NCI-H1436 (cell line): ENCODE results near the gene ARHGAP20.
A peak's percentile ranks its signal among the peaks of the same experiment; 100 is the strongest.

Experiments used
- DNase-seq: peaks from one replicate; lab custom pipeline; 2025; lab: John Stamatoyannopoulos, UW

ARHGAP20 gene

DNA sequence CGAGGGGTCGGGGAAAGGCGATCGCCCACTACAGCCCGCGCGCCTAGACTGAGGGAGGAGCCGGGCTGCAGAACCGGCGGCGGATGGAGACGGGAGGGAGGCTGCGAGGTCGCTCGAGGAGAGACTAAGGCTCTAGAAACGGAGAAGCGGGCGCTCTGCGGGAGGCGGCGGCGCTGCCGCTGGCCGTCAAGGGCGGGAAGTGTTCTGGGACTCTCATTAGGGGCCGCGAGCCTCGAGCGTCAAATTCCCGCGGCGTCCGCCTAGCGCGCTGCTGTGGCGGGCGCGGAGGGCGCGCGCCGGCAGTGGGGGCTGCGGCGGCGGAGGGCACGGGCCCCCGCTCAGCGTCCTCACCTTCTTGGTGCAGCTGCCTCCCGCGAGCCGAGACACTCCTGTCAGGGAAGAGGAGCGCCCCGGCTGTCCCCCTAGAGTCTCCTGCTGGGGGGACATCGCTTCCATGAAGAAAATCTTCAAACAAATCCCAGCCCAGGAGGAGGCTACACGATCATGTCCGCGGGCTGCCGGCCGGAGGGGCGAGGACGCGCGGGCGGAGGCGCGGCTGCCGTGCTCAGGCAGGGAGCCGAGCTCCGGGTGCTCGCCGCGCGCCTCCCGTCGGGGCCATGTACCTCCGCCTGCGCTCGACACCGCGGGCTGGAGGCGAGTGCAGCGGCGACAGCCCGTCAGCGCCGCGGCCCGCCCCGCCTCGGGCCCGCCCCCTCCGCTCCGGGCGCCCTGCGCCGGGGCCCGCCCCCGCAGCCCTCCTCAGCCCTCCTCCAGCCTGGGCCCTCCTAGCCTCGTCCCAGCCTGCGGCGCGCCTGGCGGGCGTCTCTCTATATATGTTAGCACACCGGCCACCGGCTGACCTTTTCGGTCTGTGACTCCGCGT, at the start of gene ARHGAP20:
Gene ARHGAP20, minus strand, starts transcription at position 662 of the 883 bp plus-strand sequence. Its CDS starts 206 bp downstream, at position 456.
- DNase-seq: peak; percentile 48

DNA sequence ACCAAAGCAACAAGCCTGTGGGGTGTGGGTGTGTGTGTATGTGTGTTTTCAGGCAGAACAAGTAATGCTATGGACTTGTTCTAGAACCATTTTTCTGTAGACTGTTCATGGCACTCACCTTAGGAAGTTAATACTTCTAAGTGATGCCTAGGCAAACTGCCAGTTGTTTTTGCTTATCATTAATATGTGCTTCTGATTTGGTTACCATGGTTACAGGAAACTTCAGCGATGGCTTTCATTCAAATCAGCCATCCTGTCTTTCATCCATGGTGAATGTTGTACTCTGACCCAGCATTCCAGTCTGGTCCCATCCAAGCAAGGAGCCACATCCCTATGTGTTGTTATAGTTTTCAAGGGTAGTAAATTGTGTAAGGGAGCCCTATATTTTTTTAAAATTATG, 49.8 kb upstream of the ARHGAP20 start:
- DNase-seq: no peak

DNA sequence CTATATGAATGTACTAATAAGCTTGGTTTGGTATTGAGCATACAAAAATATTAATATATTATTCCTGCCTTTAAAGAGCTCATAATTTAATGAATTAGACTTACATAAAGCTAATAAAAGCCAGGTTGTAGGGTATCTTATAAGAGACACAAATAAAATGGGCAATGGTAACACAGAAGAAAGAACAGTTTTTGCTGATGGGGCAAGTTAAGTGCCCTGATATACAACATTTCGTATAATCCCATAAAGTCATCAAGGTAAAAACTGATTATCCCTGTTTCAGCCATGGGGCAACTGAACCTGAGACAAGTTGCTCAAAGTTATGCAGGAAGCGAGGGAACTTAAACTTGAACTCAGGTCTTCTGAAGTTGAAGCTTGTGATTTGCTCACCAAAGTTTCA, 48.9 kb upstream of the ARHGAP20 start:
- no peak for DNase-seq

- DNase-seq: no peak
These were observed 47.7 kb upstream of the ARHGAP20 start for GRCh38 chr11:110759972-110760381.

- DNase-seq: no peak
These were observed 45.9 kb upstream of the ARHGAP20 start for GRCh38 chr11:110757962-110758755.

- DNase-seq: no peak
These were observed 44.8 kb upstream of the ARHGAP20 start for GRCh38 chr11:110757066-110757465.

DNA sequence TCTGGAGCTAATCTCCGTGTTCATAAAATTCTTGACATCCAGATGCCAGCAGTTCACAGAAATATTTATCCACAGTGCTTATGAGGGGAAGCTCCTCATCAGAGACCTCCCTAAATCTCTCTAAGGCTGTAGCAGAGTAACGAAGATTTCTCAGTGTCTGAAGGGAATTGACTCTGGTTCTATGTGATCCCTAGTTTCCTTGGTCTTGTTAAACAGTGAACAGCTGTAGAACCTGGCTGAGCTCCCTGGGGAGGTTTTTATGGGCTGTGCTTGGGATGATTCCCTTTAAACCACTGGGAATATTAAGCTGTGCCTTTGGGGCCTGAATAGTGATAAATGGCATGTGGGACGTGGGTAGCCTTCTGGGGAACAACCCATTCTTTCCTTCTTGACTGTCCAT, 43.7 kb upstream of the ARHGAP20 start:
- DNase-seq: no peak

GRCh38 chr11:110752890-110753289, 40.7 kb upstream of the ARHGAP20 start:
- no peak for DNase-seq

GRCh38 chr11:110750100-110750499, 37.9 kb upstream of the ARHGAP20 start:
- DNase-seq: no peak

GRCh38 chr11:110747531-110747930, 35.3 kb upstream of the ARHGAP20 start:
- DNase-seq: no peak

DNA sequence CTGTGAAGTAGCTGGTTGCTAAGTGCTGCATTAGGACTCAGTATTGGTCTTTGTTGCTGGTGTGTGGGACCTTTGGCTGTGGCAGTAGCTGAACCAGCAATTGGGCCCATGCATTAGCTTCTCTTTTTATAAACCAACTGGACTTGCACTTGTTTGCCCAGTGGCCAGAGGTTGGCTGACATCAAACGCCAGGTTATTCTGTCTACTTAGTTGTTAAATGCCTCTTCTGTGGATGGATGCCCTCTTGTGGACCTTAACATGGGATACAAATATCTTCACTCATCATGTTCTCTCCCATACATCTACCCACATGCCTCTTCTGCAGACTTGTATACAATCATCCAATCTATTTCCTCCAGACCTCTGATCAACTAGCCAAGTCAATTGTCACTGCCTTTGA, 26.4 kb upstream of the ARHGAP20 start:
- DNase-seq: no peak

GRCh38 chr11:110737593-110737992, 25.4 kb upstream of the ARHGAP20 start:
- no peak for DNase-seq

- DNase-seq: no peak
These were observed 23.9 kb upstream of the ARHGAP20 start for GRCh38 chr11:110736171-110736553.

DNA sequence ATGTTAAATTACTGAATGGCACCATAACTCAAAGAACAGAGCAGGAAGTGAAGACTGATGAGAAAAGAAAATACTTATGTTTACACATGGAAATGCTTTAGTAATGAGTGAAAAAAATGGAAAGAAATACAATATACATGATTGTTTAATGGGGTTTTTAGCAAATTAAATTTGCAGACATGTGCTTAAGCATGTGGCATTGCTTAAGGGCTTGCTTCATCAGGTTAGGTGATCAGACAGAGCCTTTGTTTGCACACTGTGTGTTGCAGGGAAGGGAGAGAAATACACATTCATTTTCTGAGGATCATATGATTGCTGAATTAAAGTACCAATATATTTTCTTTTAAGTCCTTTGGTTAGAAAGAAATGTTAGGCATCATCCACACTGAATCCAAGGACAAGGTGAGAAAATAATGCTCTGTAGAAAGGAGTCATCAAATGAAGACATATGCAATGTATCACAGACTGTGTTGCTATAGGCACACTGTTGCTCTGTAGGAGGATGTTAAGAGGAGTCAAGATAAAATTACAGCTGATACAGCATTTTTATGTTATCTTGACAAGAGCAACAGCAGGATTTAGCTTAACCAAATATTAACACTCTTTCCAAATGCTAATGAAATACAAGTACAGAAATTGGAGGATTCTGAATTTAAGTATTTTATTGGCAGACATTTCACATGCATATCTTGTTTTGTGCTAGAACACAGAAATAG, 23.4 kb upstream of the ARHGAP20 start:
- no peak for DNase-seq

GRCh38 chr11:110734790-110735189, 22.6 kb upstream of the ARHGAP20 start:
- no peak for DNase-seq

GRCh38 chr11:110730773-110731172, 18.5 kb upstream of the ARHGAP20 start:
- DNase-seq: no peak

GRCh38 chr11:110728883-110729282, 16.6 kb upstream of the ARHGAP20 start:
- no peak for DNase-seq

- no peak for DNase-seq
These were observed 16.2 kb upstream of the ARHGAP20 start for GRCh38 chr11:110728476-110728875.

GRCh38 chr11:110724358-110724757, 12.1 kb upstream of the ARHGAP20 start:
- DNase-seq: no peak

- no peak for DNase-seq
These were observed 8.4 kb upstream of the ARHGAP20 start for GRCh38 chr11:110720431-110721275.

GRCh38 chr11:110716361-110716760, 4.1 kb upstream of the ARHGAP20 start:
- no peak for DNase-seq
